CD4-positive, alpha-beta T cell treated with Interleukin-15 for 4 hours (primary cell): ENCODE measurements around the gene RARG.
"Not testable (repeated sequence)": the region's sequence is repeated elsewhere in the genome, so short reads cannot be mapped to it uniquely, and the experiment has no call there.

Experiments used
- DNase-seq: peaks from one replicate; pipeline ENCODE4 v3.0.0-alpha.2; 2020; ENCODE audit warnings: low spot score

Gene RARG

GRCh38 chr12:53191096-53191884 lies 40.7 kb downstream of the RARG start:
- no peak for DNase-seq

GRCh38 chr12:53190108-53190729 lies 41.8 kb downstream of the RARG start:
- peak; percentile 51 for DNase-seq

- DNase-seq = no peak
Measured at GRCh38 chr12:53187145-53187899, 44.7 kb downstream of the RARG start.

GRCh38 chr12:53186745-53187144 lies 45.3 kb downstream of the RARG start:
- no peak for DNase-seq

- no peak for DNase-seq
Measured at GRCh38 chr12:53185582-53186153, 46.3 kb downstream of the RARG start.

- no peak for DNase-seq
Measured at GRCh38 chr12:53184828-53185227, 47.2 kb downstream of the RARG start.

GRCh38 chr12:53182903-53183302 lies 49.1 kb downstream of the RARG start:
- no peak for DNase-seq

GRCh38 chr12:53181935-53182334 lies 50.1 kb downstream of the RARG start:
- no peak for DNase-seq

GRCh38 chr12:53180931-53181645 lies 50.9 kb downstream of the RARG start:
- peak; percentile 82 for DNase-seq

- DNase-seq = peak; percentile 98
Measured at GRCh38 chr12:53180220-53180930, 51.6 kb downstream of the RARG start, which contains the start of the genes CSAD and ZNF740. Gene CSAD, minus strand, starts transcription at chr12:53180925. Its CDS starts 7,455 bp downstream, at chr12:53173470. Gene ZNF740, plus strand, starts transcription at chr12:53180722. Its CDS starts 1,262 bp downstream, at chr12:53181984.

- no peak for DNase-seq
Measured at GRCh38 chr12:53179687-53180219, 52.3 kb downstream of the RARG start.

GRCh38 chr12:53178803-53179202 lies 53.2 kb downstream of the RARG start:
- DNase-seq = not testable (repeated sequence)

GRCh38 chr12:53177447-53177846 lies 54.6 kb downstream of the RARG start:
- not testable (repeated sequence) for DNase-seq

- DNase-seq = no peak
Measured at GRCh38 chr12:53176750-53177149, 55.3 kb downstream of the RARG start.

GRCh38 chr12:53174881-53175491 lies 57.0 kb downstream of the RARG start:
- peak; percentile 21 for DNase-seq

GRCh38 chr12:53173085-53173715 lies 58.8 kb downstream of the RARG start:
- DNase-seq = no peak

GRCh38 chr12:53172352-53172751 lies 59.7 kb downstream of the RARG start:
- no peak for DNase-seq

GRCh38 chr12:53171725-53172329 lies 60.2 kb downstream of the RARG start:
- DNase-seq = no peak
